Thyroid gland (tissue), 4 donors: ENCODE data around the gene CBX7. TPM values are rescaled to one million over a fixed set of nuclear protein-coding genes. Genes with fewer than 3 reads are reported as not detected.

ENCODE experiments used
- DNase-seq, 2 donors: peaks; one replicate each; pipeline ENCODE4 v3.0.0-alpha.2; 2019
- H3K27ac ChIP-seq, 3 donors: fragments of 200-600 bp; sonication (generic); 1 replicate in 2 of 3; 2 replicates in 1 of 3; pipeline ENCODE4 v1.5.1; 2016 to 2019; ENCODE audit warnings: mild to moderate bottlenecking in 1 of 3, moderate library complexity in 1 of 3
- H3K27me3 ChIP-seq: fragments of 200-600 bp; sonication (generic); one replicate; pipeline ENCODE4 v1.5.1; 2019
- H3K36me3 ChIP-seq, 2 donors: fragments of 200-600 bp; sonication (generic); one replicate each; pipeline ENCODE4 v1.5.1; 2016 to 2019
- H3K4me1 ChIP-seq, 2 donors: fragments of 200-600 bp; sonication (generic); one replicate each; pipeline ENCODE4 v1.5.1; 2017 to 2019
- H3K4me3 ChIP-seq, 3 donors: fragments of 200-600 bp; sonication (generic); replicated peaks in 1 of 3; 1 replicate in 2 of 3; 2 replicates in 1 of 3; pipeline ENCODE4 v1.5.1; 2016; ENCODE audit warnings: mild to moderate bottlenecking in 1 of 3
- H3K9me3 ChIP-seq: fragments of 200-600 bp; sonication (generic); one replicate; pipeline ENCODE4 v1.5.1; 2017
- CTCF ChIP-seq, 6 experiments: fragments of 200-600 bp in 3 of 6; fragments of 450-650 bp in 3 of 6; sonication (generic) in 3 of 6; IDR thresholded peaks; one replicate each; pipeline ENCODE4 v1.5.1; 2016 to 2019; ENCODE audit warnings: antibody characterized with exemption in 6 of 6, mild to moderate bottlenecking in 2 of 6, inconsistent platforms in 1 of 6, moderate library complexity in 1 of 6
- POLR2A ChIP-seq, 2 donors: fragments of 450-650 bp; IDR thresholded peaks; one replicate each; pipeline ENCODE4 v1.6.1; 2017; ENCODE audit warnings: antibody characterized with exemption in 2 of 2, mild to moderate bottlenecking in 2 of 2, moderate library complexity in 1 of 2
- WGBS, 2 donors: methylation state at CpG; one replicate each; pipeline ENCODE4 v1.1.5; 2017; 5-methylcytosine and 5-hydroxymethylcytosine counted together
- intact Hi-C: fragments of 100-400 bp; cut with DNase I; formaldehyde crosslinking; loops from one replicate; pipeline ENCODE4 v1.15.1; 2023
- total RNA-seq, 4 donors: library from RNA; depleted of rRNA; stranded (reverse); fragments of >200 nt; gene quantifications; one replicate each; pipeline ENCODE4 v1.2.3, GENCODE V29; 2016

Gene CBX7
- total RNA-seq, 4 donors from 2014 or later: 49.2 to 88.0 (median 61.9) TPM

GRCh38 chr22:39129746-39130145, 22.7 kb downstream of the CBX7 start:
- Histone ChIP-seq H3K9me3 (no peaks in the 10 kb centered on the region), H3K27me3 (no peaks in the 10 kb centered on the region), H3K4me1 (peaks cover 0 to 4% of the 10 kb centered on the region in 2 donors), H3K4me3 (no peak overlapping the region), H3K27ac (no peak overlapping the region), H3K36me3 (peaks cover 11 to 16% of the 10 kb centered on the region in 2 donors)
- DNase-seq: no peak
- intact Hi-C loops: loop anchor here (10.0 kb wide), 1 partner anchor 355 kb away; no protein-coding TSS in a partner anchor
- TF ChIP-seq POLR2A (IDR thresholded peaks at IDR 0.05) (no peak), CTCF (IDR thresholded peaks at IDR 0.05) (no peak)
- 85 to 93% methylated on average over 9 of the region's 9 CpGs for WGBS, 2 donors

GRCh38 chr22:39129081-39129480, 23.4 kb downstream of the CBX7 start:
- H3K27ac ChIP-seq: no peak overlapping the region
- intact Hi-C loops: loop anchor here (10.0 kb wide), 1 partner anchor 354 kb away; no protein-coding TSS in a partner anchor
- TF ChIP-seq POLR2A (IDR thresholded peaks at IDR 0.05): no peak
- no peak for TF ChIP-seq CTCF (IDR thresholded peaks at IDR 0.05)
- H3K4me1 ChIP-seq: peaks cover 0 to 4% of the 10 kb centered on the region in 2 donors
- H3K9me3 ChIP-seq: no peaks in the 10 kb centered on the region
- DNase-seq: no peak
- no peaks in the 10 kb centered on the region for H3K27me3 ChIP-seq
- H3K36me3 ChIP-seq: peaks cover 11 to 13% of the 10 kb centered on the region in 2 donors
- H3K4me3 ChIP-seq: no peak overlapping the region
- 90 to 97% methylated on average over 4 of the region's 4 CpGs for WGBS, 2 donors

- no peak for DNase-seq
- intact Hi-C loops: loop anchor here (10.0 kb wide), 1 partner anchor 354 kb away; no protein-coding TSS in a partner anchor
- Histone ChIP-seq H3K36me3 (peaks cover 8 to 11% of the 10 kb centered on the region in 2 donors), H3K27ac (no peak overlapping the region), H3K4me3 (no peak overlapping the region), H3K4me1 (peaks cover 0 to 4% of the 10 kb centered on the region in 2 donors), H3K27me3 (no peaks in the 10 kb centered on the region), H3K9me3 (no peaks in the 10 kb centered on the region)
- WGBS, 2 donors: 93 to 98% methylated on average over 6 of the region's 6 CpGs
- no peak for TF ChIP-seq CTCF (IDR thresholded peaks at IDR 0.05)
Measured at GRCh38 chr22:39128508-39128907, 24.0 kb downstream of the CBX7 start.

GRCh38 chr22:39125622-39126021, 26.9 kb downstream of the CBX7 start:
- Histone ChIP-seq H3K36me3 (no peaks in the 10 kb centered on the region), H3K27ac (no peak overlapping the region), H3K4me1 (no peaks in the 10 kb centered on the region), H3K4me3 (no peak overlapping the region), H3K9me3 (no peaks in the 10 kb centered on the region), H3K27me3 (no peaks in the 10 kb centered on the region)
- DNase-seq: no peak
- WGBS, 2 donors: 73% methylated on average over 5 of the region's 5 CpGs
- TF ChIP-seq CTCF (IDR thresholded peaks at IDR 0.05) (no peak), POLR2A (IDR thresholded peaks at IDR 0.05) (no peak)
- intact Hi-C loops: loop anchor here (10.0 kb wide), 1 partner anchor 351 kb away; no protein-coding TSS in a partner anchor

GRCh38 chr22:39123751-39124581, 28.5 kb downstream of the CBX7 start:
- Histone ChIP-seq H3K9me3 (no peaks in the 10 kb centered on the region), H3K27ac (no peak overlapping the region), H3K4me3 (no peak overlapping the region), H3K36me3 (no peaks in the 10 kb centered on the region), H3K27me3 (no peaks in the 10 kb centered on the region), H3K4me1 (no peaks in the 10 kb centered on the region)
- no peak for DNase-seq
- 23 to 27% methylated on average over 32 of the region's 33 CpGs for WGBS, 2 donors
- intact Hi-C loops: loop anchor here (5.0 to 10.0 kb wide), 2 partner anchors 257 to 349 kb away; no protein-coding TSS in a partner anchor
- no peak for TF ChIP-seq POLR2A (IDR thresholded peaks at IDR 0.05)
- no peak for TF ChIP-seq CTCF (IDR thresholded peaks at IDR 0.05)
